ENCODE data around the gene CDH4.

CDH4 gene

DNA sequence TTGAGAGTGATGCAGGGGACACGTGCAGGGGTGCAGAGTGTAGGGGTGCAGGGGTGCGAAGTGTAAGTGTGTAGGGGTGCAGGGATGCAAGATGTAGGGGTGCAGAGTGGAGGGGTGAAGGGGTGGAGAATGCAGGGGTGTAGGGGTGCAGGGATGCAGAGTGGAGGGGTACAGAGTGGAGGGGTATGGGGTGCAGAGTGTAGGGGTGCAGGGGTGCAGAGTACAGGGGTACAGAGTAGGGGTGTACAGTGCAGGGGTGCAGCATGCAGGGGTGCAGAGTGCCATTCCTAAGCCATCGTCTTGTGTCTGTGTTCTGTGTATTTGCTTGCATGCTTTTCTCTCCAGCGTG lies 468.3 kb downstream of the CDH4 start:
- no peak overlapping the region for H3K27ac ChIP-seq
- H3K4me3 ChIP-seq: no peak overlapping the region

DNA sequence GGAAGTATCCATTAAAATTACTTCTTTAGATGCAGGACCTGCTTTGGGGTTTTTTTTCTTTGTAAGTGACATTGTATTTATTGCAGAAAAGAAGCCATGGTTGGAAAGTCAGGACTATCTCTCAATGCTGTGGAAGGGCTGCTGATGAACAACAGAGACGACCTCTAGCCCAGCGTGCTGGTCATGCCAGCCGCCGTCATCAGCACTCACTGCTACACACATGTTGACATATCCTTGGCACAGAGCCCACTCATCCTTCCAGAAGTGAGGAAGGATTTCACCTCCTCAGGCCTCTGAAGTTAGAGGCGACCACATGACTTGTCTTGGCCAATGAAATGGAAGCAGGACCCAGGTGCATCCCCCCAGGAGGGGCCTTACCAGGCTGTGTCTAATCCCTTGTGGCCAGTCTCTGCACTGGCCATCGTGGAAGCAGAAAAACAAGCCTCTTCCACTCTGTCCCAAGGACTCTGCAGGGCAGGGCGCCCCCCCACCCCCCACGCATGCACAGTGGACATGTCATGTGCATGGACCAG lies 470.2 kb downstream of the CDH4 start:
- Histone ChIP-seq H3K4me3 (no peak overlapping the region), H3K27ac (no peak overlapping the region)

DNA sequence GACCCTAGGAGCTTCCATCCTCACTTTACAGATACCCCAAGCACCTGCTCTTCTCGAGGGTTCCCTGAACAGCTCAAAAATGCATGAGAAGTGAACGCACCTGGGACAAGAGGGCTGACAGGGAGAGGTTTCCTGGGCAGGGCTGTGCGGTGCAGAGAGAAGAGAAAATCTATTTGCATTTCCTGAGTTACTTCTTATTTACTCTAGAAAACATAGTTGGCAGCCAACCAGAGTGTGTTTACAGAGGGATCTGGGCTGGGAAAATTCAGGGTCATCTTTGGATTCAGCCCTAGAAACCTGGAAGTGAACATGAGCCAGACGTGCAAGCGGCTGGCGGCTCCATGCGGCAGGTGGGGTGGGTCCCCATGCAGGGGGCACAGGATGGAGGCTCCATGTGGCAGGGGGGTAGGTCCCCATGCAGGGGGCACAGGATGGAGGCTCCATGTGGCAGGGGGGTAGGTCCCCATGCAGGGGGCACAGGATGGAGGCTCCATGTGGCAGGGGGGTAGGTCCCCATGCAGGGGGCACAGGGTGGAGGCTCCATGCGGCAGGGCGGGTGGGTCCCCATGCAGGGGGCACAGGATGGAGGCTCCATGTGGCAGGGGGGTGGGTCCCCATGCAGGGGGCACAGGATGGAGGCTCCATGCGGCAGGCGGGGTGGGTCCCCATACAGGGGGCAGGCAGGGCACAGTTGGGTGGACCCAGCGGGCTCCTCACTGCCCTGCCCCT lies 471.6 kb downstream of the CDH4 start:
- H3K27ac ChIP-seq: no peak overlapping the region
- H3K4me3 ChIP-seq: no peak overlapping the region

DNA sequence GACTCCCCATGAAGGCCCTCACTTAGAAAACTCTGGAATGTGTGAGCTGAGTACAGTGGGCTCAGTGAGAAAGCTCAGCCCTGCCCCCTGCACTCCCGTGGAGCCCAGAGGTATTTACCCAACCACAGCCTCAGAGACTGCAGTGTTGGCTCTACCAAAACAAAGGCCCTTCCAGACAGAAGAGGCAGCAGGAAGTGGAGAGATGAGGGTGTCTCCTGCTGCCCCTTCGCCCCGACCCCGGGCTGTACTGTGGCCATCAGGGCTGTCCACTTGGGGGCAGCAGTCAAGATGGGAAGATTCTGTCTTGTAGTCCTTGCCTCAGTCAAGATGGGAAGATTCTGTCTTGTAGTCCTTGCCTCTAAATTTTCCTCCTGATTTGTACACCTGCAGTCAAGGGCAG lies 472.3 kb downstream of the CDH4 start:
- Histone ChIP-seq H3K4me3 (no peak overlapping the region), H3K27ac (no peak overlapping the region)

DNA sequence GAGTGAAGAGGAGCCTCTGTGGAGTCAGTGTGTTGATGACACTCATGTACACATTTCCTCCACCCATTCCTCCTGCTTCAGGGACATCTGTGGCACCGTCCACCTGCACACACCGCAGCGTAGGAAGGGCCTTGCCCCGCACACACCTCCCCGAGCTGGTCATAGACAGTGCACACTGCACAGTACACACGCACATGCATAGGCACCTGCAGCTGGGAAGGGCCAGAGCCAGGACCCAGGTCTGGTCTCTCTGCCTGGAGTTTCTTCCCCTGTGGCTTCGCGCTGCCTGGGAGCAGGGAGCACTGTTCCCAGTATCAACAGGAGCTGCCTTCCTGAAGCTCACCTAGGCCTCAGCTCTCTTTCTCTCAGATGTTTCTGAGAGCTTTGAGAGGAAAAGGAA lies 473.1 kb downstream of the CDH4 start:
- no peak overlapping the region for H3K4me3 ChIP-seq
- no peak overlapping the region for H3K27ac ChIP-seq

DNA sequence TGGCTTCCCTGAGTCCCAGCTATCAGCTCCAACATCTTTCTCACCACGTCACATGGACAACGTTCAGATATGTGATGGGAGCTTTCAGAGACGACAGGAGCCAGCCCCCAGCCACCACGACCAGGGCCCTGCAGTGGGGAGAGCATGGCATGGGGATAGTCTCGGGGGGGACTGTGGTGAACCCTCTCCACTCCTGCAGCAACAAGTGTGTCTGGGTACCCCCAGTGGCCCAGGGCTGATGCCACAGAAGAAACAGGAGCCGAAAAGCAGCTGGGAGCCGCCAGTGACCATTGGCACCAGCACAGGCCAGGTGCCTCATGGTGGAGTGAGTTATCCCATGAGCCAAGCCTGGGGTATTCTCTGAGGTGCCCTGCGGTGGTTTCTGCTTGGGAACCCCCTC lies 473.9 kb downstream of the CDH4 start:
- no peak overlapping the region for H3K27ac ChIP-seq
- no peak overlapping the region for H3K4me3 ChIP-seq

DNA sequence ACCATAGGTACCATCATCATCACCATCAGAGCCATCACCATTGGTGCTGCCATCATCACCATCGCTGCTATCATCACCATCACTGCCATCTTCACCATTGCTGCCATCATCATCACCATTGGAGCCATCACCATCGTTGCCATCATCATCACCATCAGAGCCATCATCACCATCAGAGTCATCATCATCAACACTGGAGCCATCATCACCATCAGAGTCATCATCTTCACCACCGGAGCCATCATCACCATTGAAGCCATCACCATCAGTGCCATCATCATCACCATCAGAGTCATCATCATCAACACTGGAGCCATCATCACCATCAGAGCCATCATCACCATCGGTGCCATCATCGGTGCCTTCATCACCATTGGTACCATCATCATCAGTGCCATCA lies 474.9 kb downstream of the CDH4 start:
- H3K4me3 ChIP-seq: no peak overlapping the region
- H3K27ac ChIP-seq: no peak overlapping the region

DNA sequence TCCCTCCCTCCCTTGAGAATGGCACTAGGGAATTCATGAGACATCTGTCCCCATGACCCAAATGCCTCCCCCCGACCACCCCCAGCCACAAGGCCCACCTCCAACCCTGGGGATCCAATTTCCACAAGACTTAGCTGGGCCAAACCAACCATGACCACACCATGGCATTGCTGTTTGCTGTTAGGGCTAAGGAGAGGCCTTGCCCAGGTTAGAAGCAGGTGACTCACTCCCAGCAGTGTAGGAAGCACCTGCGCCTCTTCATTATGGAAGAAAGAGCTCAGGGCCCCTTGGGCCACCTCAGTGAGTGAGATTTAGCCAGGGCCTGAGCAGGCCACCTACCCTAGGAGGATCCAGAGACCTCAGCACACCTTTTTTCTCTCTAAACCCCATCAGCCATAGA lies 475.7 kb downstream of the CDH4 start:
- H3K4me3 ChIP-seq: no peak overlapping the region
- no peak overlapping the region for H3K27ac ChIP-seq

DNA sequence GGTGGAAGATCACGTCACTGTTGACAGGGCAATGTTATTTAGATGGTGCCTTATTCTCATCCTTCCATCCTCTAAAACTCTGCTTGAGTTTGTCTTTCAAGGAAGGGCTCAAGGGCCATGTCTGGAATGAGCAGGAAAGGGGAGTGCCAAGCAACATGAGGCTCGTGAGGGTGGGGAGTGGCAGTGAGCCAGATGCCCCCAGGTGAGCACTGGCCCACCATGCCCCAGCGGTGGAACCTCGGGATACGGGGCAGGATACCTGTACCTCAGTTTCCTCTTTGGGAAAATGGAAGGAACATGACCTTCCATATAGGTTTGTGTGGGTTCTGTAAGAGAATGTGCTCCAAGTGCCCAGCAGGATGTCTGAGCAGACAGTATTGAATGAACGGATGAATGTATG lies 476.3 kb downstream of the CDH4 start:
- Histone ChIP-seq H3K4me3 (no peak overlapping the region), H3K27ac (no peak overlapping the region)

DNA sequence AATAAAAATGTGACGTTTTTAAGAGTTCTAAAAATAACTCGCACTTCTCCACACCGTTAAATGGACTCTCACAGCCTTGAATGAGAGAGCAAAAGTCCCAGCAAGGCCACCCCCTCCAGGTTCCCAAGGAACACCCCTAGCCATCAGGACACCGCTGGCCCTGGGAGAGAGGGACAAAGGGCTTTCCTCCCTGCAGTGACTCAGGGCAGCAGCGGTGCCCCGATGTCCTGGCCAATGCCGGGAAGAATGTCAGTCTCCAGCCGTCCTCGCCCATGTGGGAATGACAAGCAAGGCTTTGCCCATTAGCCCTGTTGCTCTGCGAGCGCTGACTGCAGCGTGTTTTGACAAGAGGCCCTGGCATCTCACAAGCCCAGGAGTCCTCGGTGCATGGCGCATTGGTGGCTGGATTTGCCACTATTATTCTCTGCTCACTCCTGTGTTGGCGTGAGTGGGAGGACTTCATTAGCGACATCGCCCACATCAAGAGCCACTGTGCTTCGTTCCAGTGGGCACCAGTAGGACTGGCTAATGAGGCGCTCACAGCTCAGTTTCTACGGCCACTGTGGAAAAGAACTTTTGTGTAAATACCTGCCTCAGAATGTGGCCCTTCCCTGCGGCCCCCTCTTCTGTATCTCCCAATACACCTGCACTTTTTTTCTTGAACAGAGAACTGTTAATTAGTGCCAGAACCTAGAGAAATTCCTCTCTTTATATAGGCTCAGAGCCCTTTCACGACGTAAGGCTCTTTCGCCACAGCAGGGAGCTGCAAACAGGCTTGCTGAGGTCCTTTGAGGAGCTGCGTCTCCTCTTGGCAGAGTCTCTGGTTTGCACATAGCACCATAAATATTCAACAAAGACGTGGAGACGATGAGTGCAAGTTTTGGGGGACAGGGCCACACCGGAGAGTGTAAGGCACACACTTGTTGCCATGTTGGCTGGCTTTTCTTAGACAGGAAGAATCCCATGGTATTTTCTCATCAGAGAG lies 477.0 kb downstream of the CDH4 start:
- no peak overlapping the region for H3K4me3 ChIP-seq

DNA sequence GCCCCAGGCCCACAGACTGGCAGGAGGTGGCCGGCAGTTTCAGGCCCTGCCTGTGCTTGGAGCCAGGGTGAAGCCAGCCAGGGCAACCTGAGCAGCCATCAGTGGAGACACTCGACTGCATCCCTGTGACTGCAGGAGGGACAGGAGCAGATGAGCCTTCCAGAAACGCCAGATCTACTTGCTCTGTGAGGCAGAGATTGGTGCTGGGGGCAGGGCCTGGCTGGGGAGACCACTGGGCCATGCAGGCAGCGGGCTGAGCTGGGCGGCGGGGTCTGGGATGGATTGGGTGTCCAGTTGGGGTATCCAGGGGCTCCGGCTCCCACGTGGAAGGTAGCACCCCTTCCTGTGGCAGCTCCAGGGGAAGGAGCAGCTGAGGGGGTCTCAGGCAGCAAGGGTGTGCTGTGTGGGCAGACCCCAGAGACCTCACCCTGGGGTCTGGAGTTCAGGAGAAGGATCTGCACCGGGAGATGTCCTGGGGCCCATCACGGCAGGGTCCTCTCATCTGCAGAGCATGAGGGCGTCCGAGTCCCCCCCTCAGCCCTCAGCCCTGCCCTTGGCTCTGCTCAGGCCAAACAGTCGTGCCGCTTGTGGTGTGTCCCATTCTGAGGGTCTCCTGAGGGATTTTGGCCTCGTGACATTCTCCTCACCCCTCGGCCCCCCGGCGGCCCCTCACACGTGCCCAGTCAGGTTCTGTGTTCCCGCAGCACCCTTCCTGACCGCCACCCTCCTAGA lies 478.7 kb downstream of the CDH4 start:
- H3K4me3 ChIP-seq: no peak overlapping the region
- H3K27ac ChIP-seq: no peak overlapping the region

More for the DNA sequence above, 477.0 kb downstream of the CDH4 start:
- no peak overlapping the region for H3K27ac ChIP-seq

DNA sequence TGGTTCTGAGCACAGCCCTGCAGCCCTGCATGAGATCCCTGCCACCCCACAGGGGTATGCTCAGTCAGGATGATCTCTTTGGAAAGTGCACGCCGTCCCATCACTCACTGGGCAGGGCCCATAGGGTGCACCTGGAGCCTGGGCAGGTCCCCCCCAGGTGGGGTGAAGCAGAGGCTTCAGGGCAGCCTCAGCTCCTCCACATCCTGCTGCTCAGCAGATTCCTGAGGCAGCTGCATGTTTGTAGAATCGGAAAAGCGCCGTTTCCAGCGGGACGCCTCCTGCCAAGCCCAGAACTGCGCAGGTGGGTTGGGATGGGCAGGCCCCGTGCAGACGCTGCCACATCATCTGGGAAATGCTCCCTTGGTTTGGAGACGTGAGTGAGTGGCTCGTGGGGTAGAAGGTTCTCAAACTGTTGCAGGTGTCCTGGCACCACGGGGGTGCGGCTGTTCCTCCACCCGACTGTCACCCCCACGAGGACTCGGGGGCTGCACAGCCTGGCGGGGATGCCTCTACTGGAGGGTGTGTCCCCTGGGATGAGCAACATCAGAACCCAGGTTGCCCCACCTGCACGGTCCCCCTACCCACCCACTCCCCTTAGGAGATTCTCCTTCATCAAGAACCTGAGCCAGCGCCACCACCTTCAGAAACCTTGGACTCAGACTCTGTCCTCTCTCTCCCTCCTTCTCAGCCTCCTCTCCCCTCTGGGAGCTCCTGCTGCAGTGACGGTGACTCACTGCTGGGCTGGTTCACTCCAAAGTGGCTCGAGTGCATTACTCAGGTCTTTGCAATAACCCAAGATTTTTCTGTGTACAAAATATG lies 479.5 kb downstream of the CDH4 start:
- Histone ChIP-seq H3K27ac (no peak overlapping the region), H3K4me3 (no peak overlapping the region)

DNA sequence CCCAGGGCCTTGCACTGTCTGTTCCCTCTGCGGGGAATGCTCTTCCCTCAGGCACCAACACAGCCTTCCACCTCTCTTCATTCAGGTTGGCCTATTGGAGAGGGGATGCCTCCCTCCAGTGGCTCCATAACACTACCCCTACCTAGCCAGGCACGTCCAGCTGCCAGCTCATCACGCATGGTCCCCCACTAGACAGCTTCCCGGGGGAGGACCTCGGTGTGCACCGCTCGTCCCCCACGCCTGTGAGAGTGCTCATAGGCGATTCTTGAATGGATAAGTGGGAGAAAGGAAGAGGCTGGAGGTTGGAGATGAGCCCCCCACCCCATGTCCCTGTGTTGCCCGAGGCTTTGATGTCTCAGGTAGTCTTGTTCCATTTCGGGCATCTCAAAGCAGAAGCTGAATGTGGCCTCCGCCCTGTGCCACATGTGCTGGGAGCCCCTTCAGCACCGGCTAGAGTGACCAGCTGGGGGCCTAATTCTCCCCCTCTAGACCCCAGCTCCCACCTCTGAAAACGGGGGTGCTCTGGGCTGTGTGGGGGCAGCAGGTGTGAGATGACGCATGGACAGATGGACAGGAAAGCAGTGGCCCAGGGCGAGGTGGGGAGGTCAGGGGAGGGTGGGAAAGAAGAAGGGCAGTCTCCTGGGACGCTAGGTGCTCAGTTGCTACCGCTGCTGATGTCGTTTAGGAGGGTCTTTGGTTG lies 480.6 kb downstream of the CDH4 start:
- Histone ChIP-seq H3K4me3 (no peak overlapping the region), H3K27ac (no peak overlapping the region)

DNA sequence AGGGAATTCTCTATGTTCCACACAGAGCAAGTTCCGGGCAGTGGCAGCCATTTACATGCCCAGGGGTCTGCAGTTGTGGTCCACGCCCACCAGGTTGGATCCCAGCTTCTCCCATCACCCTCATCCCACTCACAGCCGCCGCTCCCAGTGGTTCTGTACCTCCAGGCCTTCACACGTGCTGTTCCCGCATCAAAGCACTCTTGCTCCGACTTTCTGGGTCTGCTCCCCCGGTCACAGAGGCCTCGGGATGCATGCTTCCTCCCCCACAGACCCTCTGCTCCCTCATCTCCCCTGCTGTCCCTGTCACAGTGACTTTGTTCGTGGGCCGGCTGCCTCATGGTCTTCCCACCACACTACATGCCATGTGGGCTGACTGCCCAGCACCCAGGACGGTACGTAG lies 481.2 kb downstream of the CDH4 start:
- no peak overlapping the region for H3K4me3 ChIP-seq
- H3K27ac ChIP-seq: no peak overlapping the region

DNA sequence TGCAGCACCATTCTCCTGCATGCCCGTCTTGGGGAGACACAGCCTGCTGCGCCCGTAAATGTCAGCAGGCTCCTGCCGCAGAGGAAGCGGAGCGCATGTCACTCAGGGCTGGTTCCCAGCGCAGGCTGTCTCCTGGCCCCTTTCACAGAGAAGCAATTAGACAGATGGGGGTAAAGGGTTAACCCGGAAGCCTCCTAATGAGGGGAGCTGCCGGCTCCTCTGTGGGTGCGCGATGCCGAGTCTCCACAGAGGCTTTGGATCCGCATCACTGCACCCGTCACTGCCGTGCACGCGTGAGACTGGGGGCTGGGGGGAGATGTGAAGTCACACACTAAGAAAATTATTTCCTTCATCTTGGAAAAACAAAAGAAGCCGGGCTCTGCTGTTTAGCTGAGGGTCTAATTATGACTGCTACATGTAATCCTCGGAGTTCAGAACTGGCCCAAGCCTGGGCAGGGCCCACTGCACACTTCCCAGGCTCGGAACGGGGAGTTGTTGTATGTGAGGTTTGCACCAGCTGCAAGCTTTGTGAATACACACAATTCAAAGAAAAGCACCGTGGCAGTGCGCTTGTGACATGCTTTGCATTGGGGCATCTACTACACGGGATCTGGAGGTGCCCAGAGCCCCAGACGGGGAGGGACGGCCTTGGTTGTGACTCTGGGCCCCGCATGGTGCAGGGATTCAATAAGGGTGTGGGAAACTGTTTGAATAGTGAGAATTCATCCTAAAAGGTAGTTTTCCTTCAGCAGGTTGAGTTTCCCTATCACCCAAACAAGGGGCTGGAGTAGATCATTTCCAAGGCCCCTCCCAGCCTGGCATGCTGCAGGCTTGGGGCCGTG lies 482.1 kb downstream of the CDH4 start:
- H3K27ac ChIP-seq: no peak overlapping the region
- no peak overlapping the region for H3K4me3 ChIP-seq

DNA sequence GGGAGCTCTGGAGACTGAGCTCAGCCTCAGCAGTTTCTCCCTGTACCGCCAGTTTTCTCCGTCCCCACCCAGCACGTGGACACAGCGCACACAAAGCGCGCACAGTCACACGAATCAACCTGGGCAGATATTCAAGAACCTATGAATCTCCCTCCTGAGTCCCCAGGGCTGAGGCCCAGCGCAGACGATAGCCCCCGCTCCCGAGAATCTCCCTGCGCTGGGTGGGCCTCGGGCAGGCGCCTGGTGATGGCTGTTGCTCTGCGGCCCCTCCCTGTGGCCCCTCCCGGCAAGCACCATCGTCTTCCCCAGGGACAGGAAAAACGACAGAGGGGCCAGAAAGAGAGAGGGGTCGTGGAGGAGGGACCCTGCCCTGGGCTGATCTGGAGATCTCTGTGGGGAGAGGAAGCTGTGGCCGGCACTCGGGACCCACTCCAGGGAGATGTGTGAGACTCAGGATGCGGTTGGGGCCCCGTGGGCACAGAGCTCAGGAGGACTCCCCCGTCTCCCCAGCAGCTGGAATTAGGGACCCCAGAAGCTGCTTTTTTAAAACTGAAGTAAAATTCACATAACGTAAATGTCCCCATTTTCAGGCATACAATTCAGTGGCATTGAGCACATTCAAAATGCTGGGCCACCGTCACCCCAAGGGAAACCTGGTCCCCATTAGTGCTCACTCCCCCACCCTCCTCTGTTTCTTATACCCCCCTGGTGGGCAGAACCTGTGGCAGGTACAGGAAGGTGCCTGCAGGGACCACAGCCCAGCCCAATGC lies 482.9 kb downstream of the CDH4 start:
- no peak overlapping the region for H3K27ac ChIP-seq
- H3K4me3 ChIP-seq: no peak overlapping the region

DNA sequence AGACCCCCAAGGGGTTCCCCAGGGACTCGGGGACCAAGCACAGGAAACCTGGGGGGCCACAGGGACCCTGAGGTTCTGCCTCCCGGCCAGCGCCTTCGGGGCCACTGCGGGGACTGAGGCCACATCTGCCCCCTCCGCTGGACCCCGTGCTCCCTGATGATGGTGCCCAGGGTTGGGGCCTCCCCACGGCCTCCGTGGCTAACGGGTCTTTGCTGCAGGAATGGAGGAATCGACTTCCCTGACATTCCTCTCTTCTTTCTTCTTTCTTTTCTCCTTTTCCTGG lies 483.4 kb downstream of the CDH4 start:
- no peak overlapping the region for H3K4me3 ChIP-seq
- no peak overlapping the region for H3K27ac ChIP-seq
